CD4-positive, alpha-beta T cell treated with Interleukin-15 for 4 hours (primary cell): Measurements from ENCODE around the gene NOS1.

ENCODE experiments used
- DNase-seq: peaks from one replicate; pipeline ENCODE4 v3.0.0-alpha.2; 2020; ENCODE audit warnings: low spot score

The NOS1 gene

DNA sequence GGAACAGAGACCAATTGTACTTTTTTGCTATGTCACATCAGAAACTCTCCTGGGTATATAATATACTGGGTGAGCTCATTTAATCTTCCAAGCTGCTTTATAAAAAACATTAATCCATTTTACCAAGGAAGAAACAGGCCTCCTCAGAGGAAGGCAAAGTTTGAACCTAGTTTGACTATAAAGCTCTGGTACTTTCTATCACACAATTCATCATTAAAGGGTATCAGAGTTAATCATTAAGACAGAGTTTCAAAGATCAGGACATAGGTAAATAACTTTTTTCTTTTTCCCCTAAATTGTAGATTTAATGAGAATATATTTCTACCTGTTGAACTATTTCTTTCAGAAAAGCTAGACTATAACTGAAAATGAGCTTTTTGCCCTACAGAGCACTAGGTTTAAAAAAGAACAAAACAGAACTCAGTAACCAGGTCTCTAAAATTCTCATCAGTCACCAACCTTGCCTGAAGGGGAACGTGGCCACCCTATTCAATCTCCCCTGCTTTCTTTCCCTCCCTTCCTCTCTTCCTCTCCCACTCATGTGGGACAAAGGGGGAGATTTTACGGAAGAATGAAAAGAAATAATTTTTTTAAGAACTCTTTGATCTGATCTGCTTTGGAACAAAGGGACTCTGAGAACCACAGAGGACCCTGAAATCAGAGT lies 189.8 kb downstream of the NOS1 start:
- no peak for DNase-seq

- no peak for DNase-seq
Measured at GRCh38 chr12:117169548-117169947, 191.9 kb downstream of the NOS1 start.

- DNase-seq: no peak
Measured at GRCh38 chr12:117168976-117169375, 192.4 kb downstream of the NOS1 start.

DNA sequence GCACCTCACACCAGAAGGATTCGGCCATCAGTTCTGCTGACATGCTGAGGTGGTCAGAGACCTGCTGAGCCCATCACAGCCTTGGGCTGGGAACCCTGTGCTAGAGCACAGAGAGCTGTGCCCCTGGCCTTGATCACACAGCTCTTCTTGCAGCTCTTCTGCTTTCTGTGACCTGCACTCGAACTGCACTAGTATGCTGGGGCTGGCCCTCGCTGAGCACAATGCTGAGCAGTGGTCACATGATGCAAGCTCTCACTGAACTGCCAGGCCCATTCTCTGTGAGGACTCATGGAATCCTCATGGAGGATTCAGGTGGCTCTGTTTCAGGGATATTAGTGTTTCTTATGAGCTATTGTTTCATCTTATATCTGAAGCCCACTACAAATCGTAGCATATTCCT lies 193.7 kb downstream of the NOS1 start:
- DNase-seq: no peak

- DNase-seq: no peak
Measured at GRCh38 chr12:117166107-117166506, 195.3 kb downstream of the NOS1 start.

- DNase-seq: no peak
Measured at GRCh38 chr12:117165342-117165741, 196.1 kb downstream of the NOS1 start.

GRCh38 chr12:117162633-117163032 lies 198.8 kb downstream of the NOS1 start:
- DNase-seq: no peak

- no peak for DNase-seq
Measured at GRCh38 chr12:117162167-117162539, 199.3 kb downstream of the NOS1 start.

DNA sequence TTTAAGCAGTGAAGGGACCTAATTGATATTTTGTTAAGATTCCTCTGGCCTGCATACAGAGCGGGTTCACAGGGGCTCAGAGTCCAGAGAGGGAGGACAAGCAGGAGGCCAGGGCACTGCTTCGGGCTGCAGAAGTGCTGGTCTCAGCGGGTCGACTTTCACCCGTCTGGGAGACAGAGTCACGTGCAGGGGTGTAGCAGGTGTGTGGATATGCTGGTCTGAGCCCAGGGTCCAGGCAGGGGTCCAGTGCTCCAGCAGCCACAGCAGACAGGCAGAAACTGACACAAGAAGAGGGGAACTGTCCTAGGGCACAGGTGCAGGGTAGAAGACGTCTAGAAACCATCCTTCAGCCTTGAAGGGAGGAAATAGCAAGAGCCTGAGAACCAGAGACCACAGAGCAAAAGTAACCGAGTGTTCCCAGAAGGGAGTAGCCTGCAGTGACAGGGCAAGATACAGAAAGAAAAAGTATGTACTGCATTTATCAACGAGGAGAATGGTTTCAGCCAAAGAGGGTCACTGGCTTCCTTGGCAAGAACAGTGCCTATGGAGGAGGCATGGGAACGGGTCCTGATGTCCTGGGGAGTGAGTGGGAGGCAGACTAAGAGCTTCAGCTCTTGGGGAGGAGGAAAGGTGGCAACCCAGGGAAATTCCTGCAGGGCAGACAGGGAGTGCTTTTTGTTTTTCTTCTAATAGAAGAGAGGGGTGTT lies 199.8 kb downstream of the NOS1 start:
- no peak for DNase-seq

DNA sequence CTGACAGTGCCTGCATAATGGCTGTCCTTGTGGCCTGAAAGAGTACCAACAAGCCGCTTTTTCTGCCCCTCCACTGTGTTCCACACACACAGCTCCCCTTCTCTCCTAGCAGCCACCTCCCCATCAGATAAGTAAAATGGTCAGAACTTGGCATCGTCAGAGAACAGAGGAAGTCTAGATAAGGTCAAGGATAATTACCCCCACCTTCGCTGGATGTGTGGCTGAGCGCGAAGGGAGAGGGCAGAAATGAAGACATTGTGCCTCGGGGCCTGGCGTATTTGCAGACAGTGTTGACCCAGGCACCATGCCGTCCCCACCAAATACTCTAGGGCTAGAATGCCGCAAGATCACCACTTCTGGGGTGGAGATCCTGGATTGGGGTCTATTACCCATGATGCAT lies 201.8 kb downstream of the NOS1 start:
- no peak for DNase-seq

GRCh38 chr12:117158911-117159553 lies 202.4 kb downstream of the NOS1 start:
- DNase-seq: no peak
